GM12872 (cell line): Measurements from ENCODE around the gene UGT2B10.

Experiments used
- TF ChIP-seq, protein P1 (sequence below): IDR thresholded peaks from 3 replicates; pipeline ENCODE4 v1.5.1; 2011; ENCODE audit warnings: low read depth, mild to moderate bottlenecking, low read length, moderate library complexity; ENCODE audit not compliant: insufficient read depth

Gene UGT2B10

GRCh38 chr4:68874507-68874906 lies 58.7 kb downstream of the UGT2B10 start:
- TF ChIP-seq, protein P1, sequence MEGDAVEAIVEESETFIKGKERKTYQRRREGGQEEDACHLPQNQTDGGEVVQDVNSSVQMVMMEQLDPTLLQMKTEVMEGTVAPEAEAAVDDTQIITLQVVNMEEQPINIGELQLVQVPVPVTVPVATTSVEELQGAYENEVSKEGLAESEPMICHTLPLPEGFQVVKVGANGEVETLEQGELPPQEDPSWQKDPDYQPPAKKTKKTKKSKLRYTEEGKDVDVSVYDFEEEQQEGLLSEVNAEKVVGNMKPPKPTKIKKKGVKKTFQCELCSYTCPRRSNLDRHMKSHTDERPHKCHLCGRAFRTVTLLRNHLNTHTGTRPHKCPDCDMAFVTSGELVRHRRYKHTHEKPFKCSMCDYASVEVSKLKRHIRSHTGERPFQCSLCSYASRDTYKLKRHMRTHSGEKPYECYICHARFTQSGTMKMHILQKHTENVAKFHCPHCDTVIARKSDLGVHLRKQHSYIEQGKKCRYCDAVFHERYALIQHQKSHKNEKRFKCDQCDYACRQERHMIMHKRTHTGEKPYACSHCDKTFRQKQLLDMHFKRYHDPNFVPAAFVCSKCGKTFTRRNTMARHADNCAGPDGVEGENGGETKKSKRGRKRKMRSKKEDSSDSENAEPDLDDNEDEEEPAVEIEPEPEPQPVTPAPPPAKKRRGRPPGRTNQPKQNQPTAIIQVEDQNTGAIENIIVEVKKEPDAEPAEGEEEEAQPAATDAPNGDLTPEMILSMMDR: no peak

DNA sequence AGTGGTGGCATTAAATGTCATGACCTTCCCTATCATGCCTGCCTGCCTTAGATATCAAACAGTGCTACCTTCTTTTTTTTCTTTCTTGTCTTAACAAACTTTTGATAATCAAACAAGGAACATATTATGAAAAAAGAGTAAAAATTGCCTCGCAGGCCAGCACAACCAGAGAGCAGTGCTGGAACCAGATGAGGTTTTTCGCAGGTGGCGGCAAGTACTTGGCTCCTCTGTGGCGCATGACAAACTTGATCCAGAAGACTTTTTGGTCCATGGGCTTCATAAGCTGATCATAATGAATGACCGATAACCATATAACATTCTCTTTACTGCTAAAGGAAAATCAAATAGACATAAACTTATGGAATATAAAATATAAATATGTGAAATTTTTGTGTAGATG lies 61.8 kb downstream of the UGT2B10 start:
- TF ChIP-seq, protein P1: no peak

- TF ChIP-seq, protein P1: no peak
These were observed 62.3 kb downstream of the UGT2B10 start for GRCh38 chr4:68878048-68878447.
